Heart left ventricle (tissue), 16 donors: ENCODE measurements around the gene N4BP2L2. TPM values are rescaled to one million over a fixed set of nuclear protein-coding genes. Genes with fewer than 3 reads are reported as not detected.

ENCODE experiments used
- ATAC-seq, 4 donors: fragments of 200-7000 bp; cut with Tn5 transposase; one replicate each; pipeline ENCODE4 v1.9.1; 2020 to 2022; ENCODE audit warnings: moderate library complexity in 4 of 4, mild to moderate bottlenecking in 3 of 4, moderate number of reproducible peaks in 1 of 4
- DNase-seq, 5 donors: peaks; one replicate each; pipeline ENCODE4 v3.0.0-alpha.2; 2020
- H3K27ac ChIP-seq, 12 donors: fragments of 200-600 bp; sonication (generic) in 4 of 12; one replicate each; pipeline versions ENCODE4 v1.5.0 to v1.8.0; 2016 to 2022; ENCODE audit warnings: mild to moderate bottlenecking in 2 of 12
- H3K27me3 ChIP-seq, 9 donors: fragments of 200-600 bp; sonication (generic) in 2 of 9; one replicate each; pipeline versions ENCODE4 v1.5.1 to v1.8.0; 2016 to 2022; ENCODE audit warnings: mild to moderate bottlenecking in 3 of 9
- H3K36me3 ChIP-seq, 9 donors: fragments of 200-600 bp; sonication (generic) in 2 of 9; one replicate each; pipeline versions ENCODE4 v1.5.0 to v1.8.0; 2018 to 2022; ENCODE audit warnings: mild to moderate bottlenecking in 2 of 9
- H3K4me1 ChIP-seq, 12 donors: fragments of 200-600 bp; sonication (generic) in 4 of 12; one replicate each; pipeline versions ENCODE4 v1.5.0 to v1.8.0; 2016 to 2022; ENCODE audit warnings: mild to moderate bottlenecking in 3 of 12
- H3K4me3 ChIP-seq, 12 donors: fragments of 200-600 bp; sonication (generic) in 4 of 12; one replicate each; pipeline versions ENCODE4 v1.5.0 to v1.8.0; 2017 to 2022; ENCODE audit warnings: mild to moderate bottlenecking in 9 of 12, moderate library complexity in 4 of 12
- H3K9me3 ChIP-seq, 12 donors: fragments of 200-600 bp; sonication (generic) in 4 of 12; one replicate each; pipeline versions ENCODE4 v1.5.0 to v1.8.0; 2016 to 2022; ENCODE audit warnings: mild to moderate bottlenecking in 1 of 12
- POLR2A ChIP-seq, 2 donors: fragments of 450-650 bp; IDR thresholded peaks; one replicate each; pipeline ENCODE4 v1.6.1; 2017; ENCODE audit warnings: antibody characterized with exemption in 2 of 2, mild to moderate bottlenecking in 2 of 2, moderate library complexity in 2 of 2
- WGBS, 4 donors: extraction: QIAGEN DNeasy Blood & Tissue Kit in 2 of 4; methylation state at CpG; one replicate each; pipeline versions ENCODE4 v1.1.5 to v1.1.7; 2013 to 2018; 5-methylcytosine and 5-hydroxymethylcytosine counted together
- intact Hi-C, 10 donors: fragments of 100-400 bp; cut with DNase I; formaldehyde crosslinking; loops; one replicate each; pipeline versions ENCODE4 v1.11.1 to v1.14.2; 2022
- long read RNA-seq, 3 donors: library from polyadenylated mRNA; unstranded; transcript quantifications; one replicate each; pipeline ENCODE4 v2.0.0, GENCODE V29; 2020 to 2021
- polyA plus RNA-seq, 2 donors: library from polyadenylated mRNA; stranded (reverse); fragments of 200-250 nt; gene quantifications; one replicate each; pipeline ENCODE4 v1.2.3, GENCODE V29; 2013
- total RNA-seq, 9 donors: library from RNA; depleted of rRNA in 2 of 9; stranded (reverse); fragments of >200 nt in 2 of 9; fragmentation: NEBNext Ultra II Directional in 3 of 9; extraction: Animal tissue kit (Norgen Biotek cat#: 25700) in 3 of 9; gene quantifications; one replicate each; pipeline versions ENCODE4 v1.1.0 to v1.2.4, GENCODE V29; 2016 to 2023
- TF ChIP-seq, protein P1 (sequence below), 12 donors: fragments of 200-600 bp; sonication (generic) in 4 of 12; IDR thresholded peaks; one replicate each; pipeline versions ENCODE4 v1.5.0 to v1.8.0; 2018 to 2022; ENCODE audit warnings: antibody characterized with exemption in 12 of 12, mild to moderate bottlenecking in 5 of 12
- donor health status: ischemic (EF 13 %, LVEDD 7.1; RV severe dilation, severe dysfunction).
- donor health status: healthy with polysubstance abuse.
- donor health status: DM: no; HTN: yes; CAD: no.
- donor health status: DM: no; HTN: no; CAD: no.
- donor health status: ischemic (EF 25% LVEDD 6.9; RV normal size, moderate dysfunction).
- donor health status: ischemic (EF 25% LVEDD 5.7; RV mildly dilated, moderate dysfunction).
- donor health status: healthy.
- donor health status: DM: yes; HTN: yes; CAD: no.
- donor health status: ischemic (EF 35%, LVEDD 5.7; RV mildly dilated, moderate dysfunction).
- donor health status: nonischemic (EF 11% LVEDD 7.7; RV severe dilation, severe dysfunction).
- donor health status: DM: yes; HTN: yes; CAD: no.
- donor health status: PGD.
- donor health status: ischemic (EF 29% LVEDD 5.4; RV normal size, mild dysfunction).
- donor health status: nonischemic (EF 23%, LVEDD 6.1; RV moderate dilation, normal function).

The N4BP2L2 gene
- total RNA-seq (100 to 1,000 TPM; 106 to 297 (median 142) TPM), polyA plus RNA-seq (10 to 100 TPM; 40.4 to 53.8 TPM)
- long read RNA-seq, donor 1, full-length matches to known transcripts, result 17 of 78 reads
- long read RNA-seq, donor 1, partial matches to known transcripts, result 36 of 78 reads
- long read RNA-seq, donor 1, other reads (novel, unspliced or antisense), result 25 of 78 reads
- long read RNA-seq, donor 2, full-length matches to known transcripts, result 38 of 140 reads
- long read RNA-seq, donor 2, partial matches to known transcripts, result 63 of 140 reads
- long read RNA-seq, donor 2, other reads (novel, unspliced or antisense), result 39 of 140 reads
- long read RNA-seq, donor 3, full-length matches to known transcripts, result 10 of 40 reads
- long read RNA-seq, donor 3, partial matches to known transcripts, result 20 of 40 reads
- long read RNA-seq, donor 3, other reads (novel, unspliced or antisense), result 10 of 40 reads

DNA sequence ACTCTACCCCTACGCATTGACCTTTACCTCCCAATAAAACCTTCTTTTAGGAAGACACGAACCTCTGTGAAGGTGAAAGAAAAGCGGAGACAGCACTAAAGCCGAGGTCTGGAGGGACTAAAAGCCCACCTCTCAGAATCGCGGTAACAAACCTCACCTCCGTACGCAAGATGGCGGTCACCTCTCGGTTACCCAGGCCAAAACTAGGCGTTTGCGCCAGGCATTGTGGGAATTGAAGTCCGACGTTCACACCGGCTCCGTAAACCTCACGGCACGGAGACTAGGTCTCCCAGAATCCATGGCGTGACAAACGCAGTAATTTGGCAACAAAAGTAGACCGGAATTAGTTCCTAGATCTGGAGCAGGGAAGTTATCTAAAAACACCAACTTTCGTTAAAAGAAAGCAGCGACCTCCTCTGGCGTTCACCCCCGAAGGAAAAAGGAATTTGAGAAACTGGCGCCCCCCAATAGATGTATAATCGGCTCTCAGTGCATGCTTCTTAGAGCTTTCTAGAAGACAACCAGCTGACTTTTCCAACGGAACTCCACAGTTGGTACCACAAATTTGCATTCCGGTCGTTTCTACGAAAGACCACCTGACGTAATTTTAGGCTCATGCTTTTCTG, at the start of gene N4BP2L2:
Gene N4BP2L2, minus strand, starts transcription at position 175 of the 626 bp plus-strand sequence. CDS start 1,768 bp downstream, outside the sequence.
- Histone ChIP-seq H3K27me3 (no peaks in the 10 kb centered on the region), H3K36me3 (peaks cover 0 to 33% (median 24%) of the 10 kb centered on the region in 9 donors), H3K9me3 (no peaks in the 10 kb centered on the region), H3K4me3 (peak within 1 kb of the TSS; percentile 54 to 94 (median 76)), H3K4me1 (peaks cover 5 to 48% (median 37%) of the 10 kb centered on the region in 12 donors), H3K27ac (peak within 1 kb of the TSS; percentile 85 to 99 (median 93))
- TF ChIP-seq POLR2A (IDR thresholded peaks at IDR 0.05), result peak in 1 of 2 donors; percentile 42
- TF ChIP-seq, protein P1, sequence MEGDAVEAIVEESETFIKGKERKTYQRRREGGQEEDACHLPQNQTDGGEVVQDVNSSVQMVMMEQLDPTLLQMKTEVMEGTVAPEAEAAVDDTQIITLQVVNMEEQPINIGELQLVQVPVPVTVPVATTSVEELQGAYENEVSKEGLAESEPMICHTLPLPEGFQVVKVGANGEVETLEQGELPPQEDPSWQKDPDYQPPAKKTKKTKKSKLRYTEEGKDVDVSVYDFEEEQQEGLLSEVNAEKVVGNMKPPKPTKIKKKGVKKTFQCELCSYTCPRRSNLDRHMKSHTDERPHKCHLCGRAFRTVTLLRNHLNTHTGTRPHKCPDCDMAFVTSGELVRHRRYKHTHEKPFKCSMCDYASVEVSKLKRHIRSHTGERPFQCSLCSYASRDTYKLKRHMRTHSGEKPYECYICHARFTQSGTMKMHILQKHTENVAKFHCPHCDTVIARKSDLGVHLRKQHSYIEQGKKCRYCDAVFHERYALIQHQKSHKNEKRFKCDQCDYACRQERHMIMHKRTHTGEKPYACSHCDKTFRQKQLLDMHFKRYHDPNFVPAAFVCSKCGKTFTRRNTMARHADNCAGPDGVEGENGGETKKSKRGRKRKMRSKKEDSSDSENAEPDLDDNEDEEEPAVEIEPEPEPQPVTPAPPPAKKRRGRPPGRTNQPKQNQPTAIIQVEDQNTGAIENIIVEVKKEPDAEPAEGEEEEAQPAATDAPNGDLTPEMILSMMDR (IDR thresholded peaks at IDR 0.05), result peak in 10 of 12 donors; percentile 13 to 62 (median 43)
- peak; percentile 94 to 96 (median 96) for DNase-seq
- WGBS, 4 donors, result 0 to 1% (median 1%) methylated on average over 32 of the region's 32 CpGs
- ATAC-seq, result peak; percentile 99
- intact Hi-C loops, result loop anchor here in 2 of 10 donors (5.0 kb wide), 2 partner anchors 111 to 221 kb away; partner anchors contain the start of genes N4BP2L1 (in 2 of the 2), BRCA2 (in 1 of the 2) and ZAR1L (in 1 of the 2)

DNA sequence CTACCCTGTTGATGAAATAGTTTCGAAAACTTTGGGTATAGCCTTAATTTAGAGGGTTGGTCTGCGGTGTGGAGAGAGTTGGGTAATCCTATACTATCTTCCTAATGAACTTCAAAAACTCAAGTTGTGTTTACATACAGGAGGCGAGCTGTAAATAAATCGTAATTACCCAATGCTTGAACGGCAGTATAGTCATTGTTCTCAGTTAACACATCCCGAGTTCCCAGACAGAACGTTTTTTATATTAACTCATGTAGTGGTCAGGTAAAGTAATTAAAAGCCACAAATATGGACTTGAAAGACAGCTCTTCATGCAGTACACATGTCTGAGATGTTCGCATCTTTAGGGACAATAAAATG, 49.2 kb upstream of the N4BP2L2 start:
- TF ChIP-seq POLR2A (IDR thresholded peaks at IDR 0.05), result no peak
- TF ChIP-seq, protein P1 (IDR thresholded peaks at IDR 0.05), result no peak
- H3K27ac ChIP-seq, result peak overlapping the region; percentile 24 to 96 (median 89)
- 1 to 3% (median 2%) methylated on average over 8 of the region's 8 CpGs for WGBS, 4 donors
- H3K36me3 ChIP-seq, result no peaks in the 10 kb centered on the region
- no peaks in the 10 kb centered on the region for H3K9me3 ChIP-seq
- H3K4me3 ChIP-seq, result peak overlapping the region; percentile 66 to 95 (median 84)
- H3K27me3 ChIP-seq, result no peaks in the 10 kb centered on the region
- DNase-seq (no peak), ATAC-seq (no peak)
- intact Hi-C loops, result loop anchor here (2.0 to 10.0 kb wide), 11 partner anchors 51 to 1140 kb away; partner anchors contain the start of gene KL (in 2 of the 10)
- H3K4me1 ChIP-seq, result peaks cover 0 to 38% (median 28%) of the 10 kb centered on the region in 12 donors

DNA sequence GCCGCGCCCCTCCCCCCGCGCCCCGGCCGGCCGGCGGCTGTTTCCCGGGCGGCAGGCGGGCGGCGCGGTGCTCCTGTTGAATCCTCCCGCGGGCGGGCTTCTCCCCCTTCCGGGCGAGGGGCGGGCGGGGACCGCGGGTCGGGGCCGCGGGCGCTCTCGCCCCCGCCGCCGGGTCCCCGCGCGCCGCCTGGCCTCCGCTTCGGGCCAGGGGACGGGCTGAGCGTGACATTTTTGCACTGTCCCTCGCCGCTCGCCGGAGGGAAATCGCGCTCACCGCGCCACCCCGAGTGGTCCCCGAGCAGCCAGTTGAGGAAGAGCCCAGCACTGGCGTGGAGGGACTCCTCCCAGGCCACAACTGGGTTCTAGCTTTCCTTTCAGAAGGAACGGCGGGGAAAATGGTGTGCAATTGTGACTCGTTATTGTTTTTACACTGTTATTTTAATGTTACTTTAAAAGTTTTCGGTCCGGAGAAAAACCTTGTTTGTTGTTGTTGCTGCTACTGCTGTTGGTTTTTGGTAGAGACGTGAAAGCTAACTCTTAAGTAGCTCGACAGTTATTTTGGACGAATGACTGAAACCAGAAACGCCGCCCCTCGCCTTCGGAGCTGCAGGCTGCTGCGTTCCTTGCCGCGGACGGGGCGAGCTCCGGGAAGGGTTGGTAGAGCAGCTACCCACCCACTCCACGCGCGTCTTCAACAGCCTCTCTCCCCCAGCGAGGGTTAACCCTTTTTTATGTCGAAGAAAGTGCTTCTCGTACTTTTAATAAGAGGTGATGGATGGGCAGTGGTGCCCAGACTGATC, 48.6 kb upstream of the N4BP2L2 start:
- intact Hi-C loops, result loop anchor here (2.0 to 10.0 kb wide), 11 partner anchors 52 to 1140 kb away; partner anchors contain the start of gene KL (in 2 of the 10)
- TF ChIP-seq POLR2A (IDR thresholded peaks at IDR 0.05), result no peak
- TF ChIP-seq, protein P1 (IDR thresholded peaks at IDR 0.05), result peak in 3 of 12 donors; percentile 8 to 22 (median 11)
- peak; percentile 19 to 55 (median 51) for ATAC-seq
- 0 to 1% (median 1%) methylated on average over 45 to 74 of the region's 74 CpGs for WGBS, 4 donors
- peaks cover 0 to 38% (median 28%) of the 10 kb centered on the region in 12 donors for H3K4me1 ChIP-seq
- no peaks in the 10 kb centered on the region for H3K27me3 ChIP-seq
- peak overlapping the region; percentile 66 to 95 (median 84) for H3K4me3 ChIP-seq
- DNase-seq, result peak; percentile 77 to 86 (median 82)
- H3K9me3 ChIP-seq, result no peaks in the 10 kb centered on the region
- no peaks in the 10 kb centered on the region for H3K36me3 ChIP-seq
- H3K27ac ChIP-seq, result peak overlapping the region; percentile 83 to 96 (median 89)
